HepG2 (cell line): ENCODE results near the gene RHBDD2. TPM values are rescaled to one million over a fixed set of nuclear protein-coding genes. Genes with fewer than 3 reads are reported as not detected.

ENCODE experiments used
- DMTF1 ChIP-seq: sonication (generic); formaldehyde crosslinking; IDR thresholded peaks from 2 replicates; pipeline ENCODE4 v1.4.0; 2020; ENCODE audit warnings: mild to moderate bottlenecking, missing genetic modification reagents
- DPF2 ChIP-seq: sonication (generic); formaldehyde crosslinking; IDR thresholded peaks from 2 replicates; pipeline ENCODE4 v1.4.0; 2020; ENCODE audit warnings: mild to moderate bottlenecking, low read depth, missing genetic modification reagents, borderline replicate concordance
- GPBP1L1 ChIP-seq: sonication (generic); formaldehyde crosslinking; IDR thresholded peaks from 2 replicates; pipeline ENCODE4 v1.5.0; 2020; ENCODE audit warnings: mild to moderate bottlenecking, missing genetic modification reagents
- KDM4B ChIP-seq: sonication (generic); formaldehyde crosslinking; IDR thresholded peaks from 2 replicates; pipeline ENCODE4 v1.4.0; 2020; ENCODE audit warnings: missing genetic modification reagents
- PCBP1 ChIP-seq: fragments of 200-400 bp; formaldehyde crosslinking; IDR thresholded peaks from 2 replicates; pipeline ENCODE4 v1.6.1; 2017; ENCODE audit warnings: mild to moderate bottlenecking, low read depth, low read length, borderline replicate concordance
- PREB ChIP-seq: sonication (generic); formaldehyde crosslinking; IDR thresholded peaks from 2 replicates; pipeline ENCODE4 v1.4.0; 2020; ENCODE audit warnings: missing genetic modification reagents
- RBFOX2 ChIP-seq: fragments of 200-400 bp; formaldehyde crosslinking; IDR thresholded peaks from 2 replicates; pipeline ENCODE4 v1.6.1; 2017; ENCODE audit warnings: low read depth, mild to moderate bottlenecking, low read length
- SIX4 ChIP-seq: sonication (generic); formaldehyde crosslinking; IDR thresholded peaks from 2 replicates; pipeline ENCODE4 v1.4.0; 2020; ENCODE audit warnings: missing genetic modification reagents
- SP140L ChIP-seq: sonication (generic); formaldehyde crosslinking; IDR thresholded peaks from 2 replicates; pipeline ENCODE4 v1.4.0; 2020; ENCODE audit warnings: missing genetic modification reagents, borderline replicate concordance
- ZBTB39 ChIP-seq: sonication (generic); formaldehyde crosslinking; IDR thresholded peaks from 2 replicates; pipeline ENCODE4 v1.5.0; 2020; ENCODE audit warnings: missing genetic modification reagents
- ZFX ChIP-seq: sonication (generic); formaldehyde crosslinking; IDR thresholded peaks from 2 replicates; pipeline ENCODE4 v1.4.0; 2020; ENCODE audit warnings: mild to moderate bottlenecking, low read depth, missing genetic modification reagents, moderate library complexity
- ZNF136 ChIP-seq: sonication (generic); formaldehyde crosslinking; IDR thresholded peaks from 2 replicates; pipeline ENCODE4 v1.8.1; 2022; ENCODE audit warnings: low read depth, mild to moderate bottlenecking, moderate library complexity, missing genetic modification reagents
- ZNF790 ChIP-seq: sonication (generic); formaldehyde crosslinking; IDR thresholded peaks from 2 replicates; pipeline ENCODE4 v1.8.0; 2022; ENCODE audit warnings: missing genetic modification reagents, mild to moderate bottlenecking, borderline replicate concordance
- ZSCAN21 ChIP-seq: sonication (generic); formaldehyde crosslinking; IDR thresholded peaks from 2 replicates; pipeline ENCODE4 v1.8.0; 2022; ENCODE audit warnings: mild to moderate bottlenecking, missing genetic modification reagents, moderate library complexity, borderline replicate concordance
- ZSCAN30 ChIP-seq: sonication (generic); formaldehyde crosslinking; IDR thresholded peaks from 2 replicates; pipeline ENCODE4 v1.5.0; 2020; ENCODE audit warnings: mild to moderate bottlenecking, missing genetic modification reagents
- polyA plus RNA-seq, 8 experiments: library from polyadenylated mRNA; depleted of rRNA in 3 of 8; stranded (reverse) in 7 of 8; unstranded in 1 of 8; fragments of >200 nt; fragmentation: Illumina TruSeq in 4 of 8; extraction: Trizol in 4 of 8; gene quantifications; 2 replicates each; pipeline versions ENCODE4 v1.2.1 to v1.2.3, GENCODE V29; 2011 to 2016; ENCODE audit warnings: low read depth in 4 of 8, missing spikeins in 1 of 8, mixed read lengths in 1 of 8; ENCODE audit not compliant: insufficient read depth in 1 of 8
- total RNA-seq, 5 experiments: library from RNA; depleted of rRNA; stranded (reverse); fragments of >200 nt; fragmentation: Illumina TruSeq; extraction: Trizol; gene quantifications; 2 replicates each; pipeline ENCODE4 v1.2.3, GENCODE V29; 2016; ENCODE audit warnings: low read depth in 1 of 5
- TF ChIP-seq, protein P1 (sequence below): sonication (generic); formaldehyde crosslinking; conservative IDR thresholded peaks from 2 replicates; pipeline ENCODE4 v1.4.0; 2020; ENCODE audit warnings: missing genetic modification reagents
- TF ChIP-seq, protein P2 (sequence below): sonication (generic); formaldehyde crosslinking; IDR thresholded peaks from 2 replicates; pipeline ENCODE4 v1.4.0; 2020; ENCODE audit warnings: missing genetic modification reagents

The RHBDD2 gene
- total and polyA plus RNA-seq, 2 of the 13 experiments (the other 11 are each of a cell fraction or from before 2014, with no cell fraction given), result 23.1 to 26.4 TPM

DNA sequence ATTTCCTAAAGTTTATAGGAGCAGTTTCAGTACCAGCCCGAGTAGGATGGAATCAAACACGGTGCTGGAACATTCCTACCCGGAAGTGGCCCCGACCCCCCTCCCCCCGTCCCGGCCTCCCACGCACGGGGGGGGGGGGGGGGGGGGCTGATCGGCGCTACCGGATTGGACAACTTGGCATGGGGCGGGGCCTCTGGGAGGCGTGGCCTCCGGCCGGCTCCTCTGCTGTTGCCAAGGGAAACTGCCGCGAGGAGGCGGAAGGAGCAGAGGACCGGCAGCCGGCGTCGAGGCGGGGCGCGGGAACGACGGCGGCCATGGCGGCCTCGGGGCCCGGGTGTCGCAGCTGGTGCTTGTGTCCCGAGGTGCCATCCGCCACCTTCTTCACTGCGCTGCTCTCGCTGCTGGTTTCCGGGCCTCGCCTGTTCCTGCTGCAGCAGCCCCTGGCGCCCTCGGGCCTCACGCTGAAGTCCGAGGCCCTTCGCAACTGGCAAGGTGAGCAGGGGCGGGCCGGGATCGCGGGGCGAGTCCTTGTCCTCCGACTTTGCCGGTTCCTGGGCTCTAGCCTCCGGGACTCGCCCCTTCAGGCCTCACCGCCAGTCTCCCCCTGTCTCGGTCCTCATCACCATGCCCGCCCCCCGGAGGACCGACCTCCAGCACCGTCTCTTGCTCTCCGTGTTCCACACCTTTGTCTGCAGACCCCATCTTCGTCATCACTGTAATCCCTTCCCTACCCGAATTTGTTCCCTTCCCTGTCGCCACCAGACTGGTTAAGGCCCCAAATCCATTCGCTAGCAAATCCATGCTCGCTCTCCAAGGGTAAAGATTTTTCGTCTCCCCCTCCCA, at the start of gene RHBDD2 (continued):
- no peak; the same call in 1 of the 2 replicates for TF ChIP-seq ZBTB39
- TF ChIP-seq DPF2 (CRISPR knock-in tag), result no peak
- TF ChIP-seq, protein P1, sequence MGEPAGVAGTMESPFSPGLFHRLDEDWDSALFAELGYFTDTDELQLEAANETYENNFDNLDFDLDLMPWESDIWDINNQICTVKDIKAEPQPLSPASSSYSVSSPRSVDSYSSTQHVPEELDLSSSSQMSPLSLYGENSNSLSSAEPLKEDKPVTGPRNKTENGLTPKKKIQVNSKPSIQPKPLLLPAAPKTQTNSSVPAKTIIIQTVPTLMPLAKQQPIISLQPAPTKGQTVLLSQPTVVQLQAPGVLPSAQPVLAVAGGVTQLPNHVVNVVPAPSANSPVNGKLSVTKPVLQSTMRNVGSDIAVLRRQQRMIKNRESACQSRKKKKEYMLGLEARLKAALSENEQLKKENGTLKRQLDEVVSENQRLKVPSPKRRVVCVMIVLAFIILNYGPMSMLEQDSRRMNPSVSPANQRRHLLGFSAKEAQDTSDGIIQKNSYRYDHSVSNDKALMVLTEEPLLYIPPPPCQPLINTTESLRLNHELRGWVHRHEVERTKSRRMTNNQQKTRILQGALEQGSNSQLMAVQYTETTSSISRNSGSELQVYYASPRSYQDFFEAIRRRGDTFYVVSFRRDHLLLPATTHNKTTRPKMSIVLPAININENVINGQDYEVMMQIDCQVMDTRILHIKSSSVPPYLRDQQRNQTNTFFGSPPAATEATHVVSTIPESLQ (CRISPR knock-in tag), result no peak
- TF ChIP-seq ZNF790, result 0 out of 2 replicates have a peak, but pooled peaks have one; percentile 56
- TF ChIP-seq SP140L, result no peak
- TF ChIP-seq ZSCAN21 (CRISPR knock-in tag), result peak; percentile 88; the same call in 1 of the 2 replicates
- no peak for TF ChIP-seq SIX4 (CRISPR knock-in tag)
- no peak for TF ChIP-seq ZSCAN30 (CRISPR knock-in tag)
- TF ChIP-seq PREB (CRISPR knock-in tag), result no peak
- TF ChIP-seq ZNF136, result 0 out of 2 replicates have a peak, but pooled peaks have one; percentile 31
- no peak for TF ChIP-seq DMTF1
- 0 out of 2 replicates have a peak, but pooled peaks have one; percentile 14 for TF ChIP-seq KDM4B (CRISPR knock-in tag)
- TF ChIP-seq PCBP1, result peak; percentile 92; the same call in 1 of the 2 replicates
- TF ChIP-seq GPBP1L1 (CRISPR knock-in tag), result no peak
- TF ChIP-seq ZFX (CRISPR knock-in tag), result peak; percentile 95
- TF ChIP-seq RBFOX2, result peak; percentile 89
- TF ChIP-seq, protein P2, sequence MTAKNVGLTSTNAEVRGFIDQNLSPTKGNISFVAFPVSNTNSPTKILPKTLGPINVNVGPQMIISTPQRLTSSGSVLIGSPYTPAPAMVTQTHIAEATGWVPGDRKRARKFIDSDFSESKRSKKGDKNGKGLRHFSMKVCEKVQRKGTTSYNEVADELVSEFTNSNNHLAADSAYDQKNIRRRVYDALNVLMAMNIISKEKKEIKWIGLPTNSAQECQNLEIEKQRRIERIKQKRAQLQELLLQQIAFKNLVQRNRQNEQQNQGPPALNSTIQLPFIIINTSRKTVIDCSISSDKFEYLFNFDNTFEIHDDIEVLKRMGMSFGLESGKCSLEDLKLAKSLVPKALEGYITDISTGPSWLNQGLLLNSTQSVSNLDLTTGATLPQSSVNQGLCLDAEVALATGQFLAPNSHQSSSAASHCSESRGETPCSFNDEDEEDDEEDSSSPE (CRISPR knock-in tag), result peak; percentile 82
